Thyroid gland (tissue), 4 donors: ENCODE results near the gene SLBP. TPM values are rescaled to one million over a fixed set of nuclear protein-coding genes. Genes with fewer than 3 reads are reported as not detected.

Source experiments
- DNase-seq, 2 donors: peaks; one replicate each; pipeline ENCODE4 v3.0.0-alpha.2; 2019
- H3K27ac ChIP-seq, 3 donors: fragments of 200-600 bp; sonication (generic); 1 replicate in 2 of 3; 2 replicates in 1 of 3; pipeline ENCODE4 v1.5.1; 2016 to 2019; ENCODE audit warnings: mild to moderate bottlenecking in 1 of 3, moderate library complexity in 1 of 3
- H3K27me3 ChIP-seq: fragments of 200-600 bp; sonication (generic); one replicate; pipeline ENCODE4 v1.5.1; 2019
- H3K36me3 ChIP-seq, 2 donors: fragments of 200-600 bp; sonication (generic); one replicate each; pipeline ENCODE4 v1.5.1; 2016 to 2019
- H3K4me1 ChIP-seq, 2 donors: fragments of 200-600 bp; sonication (generic); one replicate each; pipeline ENCODE4 v1.5.1; 2017 to 2019
- H3K4me3 ChIP-seq, 3 donors: fragments of 200-600 bp; sonication (generic); replicated peaks in 1 of 3; 1 replicate in 2 of 3; 2 replicates in 1 of 3; pipeline ENCODE4 v1.5.1; 2016; ENCODE audit warnings: mild to moderate bottlenecking in 1 of 3
- H3K9me3 ChIP-seq: fragments of 200-600 bp; sonication (generic); one replicate; pipeline ENCODE4 v1.5.1; 2017
- CTCF ChIP-seq, 6 experiments: fragments of 200-600 bp in 3 of 6; fragments of 450-650 bp in 3 of 6; sonication (generic) in 3 of 6; IDR thresholded peaks; one replicate each; pipeline ENCODE4 v1.5.1; 2016 to 2019; ENCODE audit warnings: antibody characterized with exemption in 6 of 6, mild to moderate bottlenecking in 2 of 6, inconsistent platforms in 1 of 6, moderate library complexity in 1 of 6
- POLR2A ChIP-seq, 2 donors: fragments of 450-650 bp; IDR thresholded peaks; one replicate each; pipeline ENCODE4 v1.6.1; 2017; ENCODE audit warnings: antibody characterized with exemption in 2 of 2, mild to moderate bottlenecking in 2 of 2, moderate library complexity in 1 of 2
- WGBS, 2 donors: methylation state at CpG; one replicate each; pipeline ENCODE4 v1.1.5; 2017; 5-methylcytosine and 5-hydroxymethylcytosine counted together
- intact Hi-C: fragments of 100-400 bp; cut with DNase I; formaldehyde crosslinking; loops from one replicate; pipeline ENCODE4 v1.15.1; 2023
- total RNA-seq, 4 donors: library from RNA; depleted of rRNA; stranded (reverse); fragments of >200 nt; gene quantifications; one replicate each; pipeline ENCODE4 v1.2.3, GENCODE V29; 2016

SLBP gene
- total RNA-seq, 4 donors from 2014 or later: 41.2 to 48.5 (median 43.3) TPM

- Histone ChIP-seq H3K4me1 (peaks cover 0 to 5% of the 10 kb centered on the region in 2 donors), H3K36me3 (no peaks in the 10 kb centered on the region), H3K27ac (no peak overlapping the region), H3K4me3 (no peak overlapping the region), H3K9me3 (no peaks in the 10 kb centered on the region), H3K27me3 (no peaks in the 10 kb centered on the region)
- TF ChIP-seq POLR2A (IDR thresholded peaks at IDR 0.05): no peak
- no peak for TF ChIP-seq CTCF (IDR thresholded peaks at IDR 0.05)
- intact Hi-C loops: no loop called here
- WGBS, 2 donors: 89 to 100% methylated on average over 2 to 6 of the region's 6 CpGs
- no peak for DNase-seq
These were observed 31.9 kb upstream of the SLBP start for GRCh38 chr4:1743975-1744374.

GRCh38 chr4:1743551-1743950 is 31.4 kb upstream of the SLBP start:
- Histone ChIP-seq H3K27me3 (no peaks in the 10 kb centered on the region), H3K27ac (no peak overlapping the region), H3K9me3 (no peaks in the 10 kb centered on the region), H3K4me1 (peaks cover 0 to 2% of the 10 kb centered on the region in 2 donors), H3K36me3 (no peaks in the 10 kb centered on the region), H3K4me3 (no peak overlapping the region)
- intact Hi-C loops: no loop called here
- WGBS, 2 donors: 74 to 76% methylated on average over 12 of the region's 12 CpGs
- no peak for DNase-seq
- TF ChIP-seq POLR2A (IDR thresholded peaks at IDR 0.05) (no peak), CTCF (IDR thresholded peaks at IDR 0.05) (no peak)

GRCh38 chr4:1741208-1741607 is 29.1 kb upstream of the SLBP start:
- intact Hi-C loops: no loop called here
- peaks cover 0 to 6% of the 10 kb centered on the region in 2 donors for H3K4me1 ChIP-seq
- 87 to 92% methylated on average over 11 to 13 of the region's 17 CpGs for WGBS, 2 donors
- TF ChIP-seq CTCF (IDR thresholded peaks at IDR 0.05) (no peak), POLR2A (IDR thresholded peaks at IDR 0.05) (no peak)
- H3K4me3 ChIP-seq: no peak overlapping the region
- no peak for DNase-seq
- no peaks in the 10 kb centered on the region for H3K36me3 ChIP-seq
- no peaks in the 10 kb centered on the region for H3K9me3 ChIP-seq
- H3K27ac ChIP-seq: no peak overlapping the region
- H3K27me3 ChIP-seq: no peaks in the 10 kb centered on the region

GRCh38 chr4:1740021-1740545 is 28.0 kb upstream of the SLBP start:
- Histone ChIP-seq H3K27me3 (no peaks in the 10 kb centered on the region), H3K9me3 (no peaks in the 10 kb centered on the region), H3K36me3 (no peaks in the 10 kb centered on the region), H3K4me1 (peaks cover 0 to 6% of the 10 kb centered on the region in 2 donors), H3K27ac (no peak overlapping the region), H3K4me3 (no peak overlapping the region)
- WGBS, 2 donors: 96 to 97% methylated on average over 13 to 19 of the region's 22 CpGs
- DNase-seq: no peak
- intact Hi-C loops: no loop called here
- no peak for TF ChIP-seq CTCF (IDR thresholded peaks at IDR 0.05)

- no peaks in the 10 kb centered on the region for H3K36me3 ChIP-seq
- 94 to 100% methylated on average over 1 to 9 of the region's 9 CpGs for WGBS, 2 donors
- H3K9me3 ChIP-seq: no peaks in the 10 kb centered on the region
- intact Hi-C loops: no loop called here
- H3K27ac ChIP-seq: no peak overlapping the region
- H3K4me1 ChIP-seq: peaks cover 0 to 6% of the 10 kb centered on the region in 2 donors
- H3K27me3 ChIP-seq: no peaks in the 10 kb centered on the region
- TF ChIP-seq POLR2A (IDR thresholded peaks at IDR 0.05): no peak
- TF ChIP-seq CTCF (IDR thresholded peaks at IDR 0.05): no peak
- DNase-seq: no peak
- H3K4me3 ChIP-seq: no peak overlapping the region
These were observed 27.2 kb upstream of the SLBP start for GRCh38 chr4:1739358-1739757.
